ENCODE results near the gene THAP5.

Gene THAP5

GRCh38 chr7:108528183-108528712, 41.3 kb downstream of the THAP5 start:
- no peak for DNase-seq

GRCh38 chr7:108526768-108527017, 42.8 kb downstream of the THAP5 start:
- DNase-seq, result no peak

- peak; percentile 92 for DNase-seq
These were observed 43.3 kb downstream of the THAP5 start, which contains the start of gene PNPLA8 for GRCh38 chr7:108525985-108526767. Gene PNPLA8, minus strand, starts transcription at chr7:108526135. Its CDS starts 10,644 bp downstream, at chr7:108515491.

GRCh38 chr7:108525327-108525984, 44.0 kb downstream of the THAP5 start:
- DNase-seq, result peak; percentile 59

- DNase-seq, result no peak
These were observed 46.7 kb downstream of the THAP5 start for GRCh38 chr7:108522780-108523179.

- DNase-seq, result no peak
These were observed 51.6 kb downstream of the THAP5 start for GRCh38 chr7:108517951-108518350.

GRCh38 chr7:108515630-108516029, 53.9 kb downstream of the THAP5 start:
- no peak for DNase-seq

GRCh38 chr7:108515013-108515412, 54.5 kb downstream of the THAP5 start:
- DNase-seq, result no peak

Data from NCI-H187 treated with DMSO at 0.1 percent for 48 hours (cell line).